ENCODE results near the gene KDM5C. TPM values are rescaled to one million over a fixed set of nuclear protein-coding genes. Genes with fewer than 3 reads are reported as not detected.
A peak's percentile ranks its signal among the peaks of the same experiment; 100 is the strongest.

The KDM5C gene
- total and polyA plus RNA-seq, 2 of the 4 experiments (the other 2 are of a cell fraction), result 75.4 to 84.6 TPM

DNA sequence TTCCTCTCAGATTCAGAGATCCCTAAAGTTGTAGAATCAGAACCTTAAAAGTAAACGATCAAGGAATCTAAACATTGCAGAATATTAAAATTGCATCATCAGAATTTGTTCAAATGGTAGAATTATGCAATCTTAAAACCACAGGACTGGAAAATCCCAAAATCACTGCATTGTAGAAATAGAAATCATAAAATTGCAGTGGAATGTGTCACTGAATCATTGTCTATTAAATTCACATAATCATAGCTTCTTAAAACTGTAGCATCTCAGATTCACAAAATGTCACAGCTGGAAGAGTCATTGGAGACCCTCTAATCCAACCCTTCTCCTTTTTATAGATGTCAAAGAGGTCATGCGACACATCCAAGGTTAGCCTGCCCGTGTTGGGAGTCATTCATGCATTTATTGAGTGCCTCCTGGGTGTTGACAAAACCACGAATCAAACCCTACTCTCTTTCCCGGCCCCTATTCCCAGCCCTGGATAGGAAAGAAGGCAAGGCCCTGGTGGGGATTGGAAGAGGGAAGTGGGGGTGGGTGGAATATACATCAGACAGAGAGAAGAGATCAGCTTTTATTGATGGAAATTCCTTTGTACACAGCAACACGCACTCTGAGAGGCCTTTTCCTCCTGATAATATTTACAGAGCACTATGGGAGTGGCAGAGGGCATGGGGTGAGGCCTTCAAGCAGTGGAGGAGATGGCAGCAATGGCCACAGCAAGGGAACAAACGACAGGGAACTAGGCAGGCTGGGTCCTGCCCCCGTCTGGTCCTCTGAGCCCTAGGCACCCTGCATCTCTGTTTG is 41.0 kb upstream of the KDM5C start:
- Histone ChIP-seq H3K9me3 (ENCODE audit: control insufficient read depth, insufficient read depth, low read length) (no peaks in the 10 kb centered on the region), H3K9me1 (ENCODE audit: insufficient read depth, low read length) (peaks cover 24% of the 10 kb centered on the region), H3K56ac (ENCODE audit: extremely low read depth, insufficient read depth, low read length) (no peak overlapping the region), H3K36me3 (ENCODE audit: control insufficient read depth, insufficient read depth, low read length) (no peaks in the 10 kb centered on the region), H3K4me1 (ENCODE audit: control insufficient read depth, insufficient read depth, low read length) (peaks cover 24% of the 10 kb centered on the region), H2BK120ac (ENCODE audit: low read depth, low read length) (peak overlapping the region; percentile 11; the same call in 1 of the 2 replicates), H3K23ac (ENCODE audit: low read depth, low read length) (no peak overlapping the region; the same call in 1 of the 2 replicates), H3K27me3 (ENCODE audit: control insufficient read depth, insufficient read depth, low read length) (peaks cover 30% of the 10 kb centered on the region; the same call in 1 of the 2 replicates), H4K5ac (ENCODE audit: low read depth, low read length) (peak overlapping the region; percentile 42; the same call in 1 of the 2 replicates), H2AK9ac (replicated peaks; ENCODE audit: low read depth, low read length, poor library complexity) (no peak overlapping the region), H3K14ac (replicated peaks; ENCODE audit: low read depth, low read length) (peak overlapping the region; percentile 4; the same call in 1 of the 2 replicates), H3K18ac (ENCODE audit: low read depth, low read length) (peak overlapping the region; percentile 38; the same call in 1 of the 2 replicates), H3K79me1 (ENCODE audit: low read depth in 1 of 2, low read length in 2 of 2) (peaks cover 0 to 17% of the 10 kb centered on the region in 2 experiments; a peak in 1 of 4 replicates), H2AK5ac (ENCODE audit: low read depth, low read length) (peak overlapping the region; percentile 43), H2BK20ac (ENCODE audit: low read depth, low read length) (no peak overlapping the region; the same call in 1 of the 2 replicates), H4K8ac (ENCODE audit: low read depth in 2 of 2, low read length in 2 of 2) (peak overlapping the region in 1 of 2 experiments; percentile 35; a peak in 1 of 4 replicates), H3K4me2 (ENCODE audit: low read depth, low read length) (peak overlapping the region; percentile 69), H3K9ac (ENCODE audit: low read depth, low read length) (no peak overlapping the region), H4K91ac (ENCODE audit: insufficient read depth, low read depth, low read length) (peak overlapping the region; percentile 55), H2BK15ac (ENCODE audit: low read depth, low read length) (0 out of 3 replicates have a peak overlapping the region, but pooled peaks have one; percentile 21), H3K4me3 (ENCODE audit: insufficient read depth, low read depth, low read length) (no peak overlapping the region), H4K20me1 (ENCODE audit: insufficient read depth, low read length) (peaks cover 23% of the 10 kb centered on the region; the same call in 1 of the 2 replicates), H3K4ac (ENCODE audit: low read depth, low read length) (peak overlapping the region; percentile 70), H2AFZ (replicated peaks; ENCODE audit: low read length, poor library complexity) (no peak overlapping the region), H2BK5ac (ENCODE audit: low read depth, low read length, poor library complexity, severe bottlenecking) (peak overlapping the region; percentile 22), H3K27ac (ENCODE audit: insufficient read depth, low read length) (peak overlapping the region; percentile 87; the same call in 1 of the 2 replicates)
- no TSS peak for BruUV-seq (replicated peaks)
- peak; percentile 22 for ATAC-seq (ENCODE audit: low read depth)
- peak; percentile 69 for DNase-seq
- peak; percentile 94 for TF ChIP-seq CEBPB (IDR thresholded peaks at IDR 0.05; ENCODE audit: low read depth, low read length)
- TF ChIP-seq CTCF (conservative IDR thresholded peaks at IDR 0.05; ENCODE audit: low read depth, low read length), result no peak
- no CpG with 5 or more reads among the region's 8 CpGs for WGBS, 2 experiments (ENCODE audit: extremely low coverage in 2 of 2, insufficient read length in 1 of 2)
- ChIA-PET POLR2A (ENCODE audit: unreplicated experiment) (no interaction called here), CTCF (no interaction called here)
- in situ Hi-C loops (cut with MboI; ENCODE audit: low sequenced_read_pairs), result no loop called here
- dilution Hi-C loops (cut with HindIII; ENCODE audit: low sequenced_read_pairs, unreplicated experiment), result no loop called here
- intact Hi-C loops (cut with micrococcal nuclease), result no loop called here
